HG03521 (cell line): ENCODE data around the gene PPP1R3F.

Source experiments
- ATAC-seq: cut with Tn5 transposase; IDR thresholded peaks from one replicate; pipeline ENCODE4 v1.9.1; 2021; ENCODE audit warnings: mild to moderate bottlenecking, moderate library complexity; ENCODE audit not compliant: unreplicated experiment

The PPP1R3F gene, protein sequence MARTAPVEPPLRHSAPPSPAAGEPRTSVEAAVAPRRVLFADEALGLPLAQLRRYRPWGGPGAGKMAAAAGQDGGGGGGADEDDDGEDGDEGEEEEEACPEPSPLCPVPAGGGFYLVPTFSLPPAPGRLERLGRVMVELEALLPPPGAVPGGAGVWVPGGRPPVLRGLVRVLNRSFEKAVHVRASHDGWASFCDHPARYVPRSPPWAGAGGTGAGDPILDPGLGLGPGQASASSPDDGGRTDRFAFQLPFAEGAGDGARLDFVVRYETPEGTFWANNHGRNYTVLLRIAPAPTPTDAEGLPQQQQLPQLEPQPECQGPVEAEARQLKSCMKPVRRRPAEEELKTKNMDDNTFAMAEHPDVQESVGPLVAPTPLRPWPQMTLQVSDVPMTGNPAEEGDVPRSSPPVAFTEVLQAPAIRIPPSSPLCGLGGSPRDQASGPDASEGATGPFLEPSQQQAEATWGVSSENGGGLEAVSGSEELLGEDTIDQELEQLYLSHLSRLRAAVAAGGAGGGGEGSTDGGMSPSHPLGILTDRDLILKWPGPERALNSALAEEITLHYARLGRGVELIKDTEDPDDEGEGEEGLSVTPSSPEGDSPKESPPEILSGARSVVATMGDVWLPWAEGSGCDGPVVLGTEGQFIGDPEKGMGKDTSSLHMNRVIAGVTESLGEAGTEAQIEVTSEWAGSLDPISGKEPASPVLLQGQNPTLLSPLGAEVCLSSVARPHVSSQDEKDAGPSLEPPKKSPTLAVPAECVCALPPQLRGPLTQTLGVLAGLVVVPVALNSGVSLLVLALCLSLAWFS

GRCh38 chrX:49269767-49270248, at the start of gene PPP1R3F:
TSS of gene PPP1R3F (plus strand) at chrX:49269793. CDS start at chrX:49269870, 77 bp downstream.
- ATAC-seq: peak; percentile 14

DNA sequence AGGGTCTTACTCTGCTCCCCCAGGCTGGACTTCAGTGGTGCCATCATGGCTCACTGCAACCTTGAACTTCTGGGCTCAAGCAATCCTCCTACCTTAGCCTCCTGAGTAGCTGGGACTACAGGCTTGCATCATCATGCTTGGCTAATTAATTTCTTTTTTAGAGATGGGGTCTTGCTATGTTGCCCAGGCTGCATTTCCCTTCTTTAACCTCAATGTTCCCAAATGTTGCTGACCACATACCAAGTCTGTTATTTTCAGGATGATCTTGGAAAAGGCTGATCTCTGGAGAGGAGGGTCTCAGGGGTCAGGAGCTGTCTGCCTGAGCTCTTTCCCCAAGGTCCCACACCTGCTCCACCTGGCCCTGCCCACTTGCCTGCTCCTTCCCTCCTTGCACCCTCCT, 49.5 kb upstream of the PPP1R3F start:
- ATAC-seq: no peak

GRCh38 chrX:49221868-49222267, 47.7 kb upstream of the PPP1R3F start:
- no peak for ATAC-seq

GRCh38 chrX:49225858-49226257, 43.7 kb upstream of the PPP1R3F start:
- ATAC-seq: no peak

DNA sequence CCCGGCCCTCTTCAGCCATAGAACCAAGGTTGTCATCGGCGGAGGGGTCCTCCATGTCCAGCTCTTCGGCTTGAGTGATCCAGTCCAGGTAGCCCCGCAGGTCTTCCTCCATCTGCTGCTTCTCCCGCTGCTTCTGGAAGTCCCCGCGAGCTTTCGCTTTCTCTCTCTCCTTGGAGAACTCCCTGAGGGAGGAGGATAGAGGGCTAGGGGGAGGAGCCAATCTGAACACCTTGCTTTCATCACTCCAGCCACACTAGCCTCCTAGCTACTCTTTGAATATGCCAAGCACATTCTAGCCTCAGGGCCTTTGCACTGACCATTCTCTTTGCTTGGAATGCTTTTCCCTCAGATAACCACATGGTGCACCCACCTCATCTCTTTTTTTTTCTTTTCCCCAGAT, 42.6 kb upstream of the PPP1R3F start:
- no peak for ATAC-seq

DNA sequence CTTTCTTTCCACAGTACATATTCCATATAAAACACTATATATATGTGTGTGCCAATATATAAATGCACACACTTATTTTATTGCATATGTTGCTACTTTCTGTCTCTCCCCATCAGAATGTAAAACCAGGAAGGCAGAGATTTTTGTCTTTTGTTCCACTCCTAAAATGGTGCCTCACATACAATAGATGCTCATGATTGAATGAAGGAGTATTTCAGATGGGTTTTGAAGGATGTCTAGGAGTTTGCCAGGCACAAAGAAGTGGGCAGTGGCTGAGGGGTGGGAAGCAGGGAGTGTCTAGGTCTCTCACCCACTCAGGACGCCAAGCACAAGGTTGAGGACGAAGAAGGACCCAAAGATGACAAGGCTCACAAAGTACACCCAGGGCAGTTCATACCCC, 41.9 kb upstream of the PPP1R3F start:
- no peak for ATAC-seq

GRCh38 chrX:49228185-49228584, 41.4 kb upstream of the PPP1R3F start:
- no peak for ATAC-seq

DNA sequence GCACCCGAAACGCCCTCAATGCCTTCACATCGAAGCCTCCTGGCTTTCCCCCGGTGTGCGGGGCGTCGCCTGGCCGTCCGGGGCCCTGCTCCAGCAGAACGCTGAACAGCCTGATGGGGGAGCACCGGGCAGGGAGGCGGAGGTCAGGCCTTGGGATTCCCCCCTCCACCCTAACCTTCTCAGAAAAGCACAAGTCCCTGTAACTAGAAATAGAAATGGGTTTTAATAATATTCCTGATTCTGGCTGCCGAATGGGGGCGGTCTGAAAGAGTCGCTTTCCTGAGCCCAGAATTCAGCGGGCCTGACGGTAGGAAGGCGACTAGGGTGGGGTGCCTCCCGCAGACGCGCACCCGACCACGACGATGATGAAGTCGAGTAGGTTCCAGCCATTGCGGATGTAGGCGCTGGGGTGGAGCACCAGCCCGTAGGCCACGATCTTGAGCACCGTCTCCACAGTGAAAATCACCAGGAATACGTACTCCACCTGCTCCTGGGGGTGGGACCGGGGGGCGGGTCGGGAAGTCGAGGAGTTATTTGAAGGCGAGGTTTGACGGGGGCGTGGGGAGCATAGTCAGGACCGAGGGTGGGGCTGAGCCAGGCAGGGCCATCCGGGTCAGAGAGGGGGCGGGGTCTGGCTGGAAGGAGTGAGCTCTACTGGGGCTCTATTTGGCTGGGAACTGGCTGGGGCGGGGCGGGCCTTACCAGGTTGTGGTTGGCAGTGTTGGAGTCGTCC, 38.9 kb upstream of the PPP1R3F start:
- ATAC-seq: peak; percentile 62

DNA sequence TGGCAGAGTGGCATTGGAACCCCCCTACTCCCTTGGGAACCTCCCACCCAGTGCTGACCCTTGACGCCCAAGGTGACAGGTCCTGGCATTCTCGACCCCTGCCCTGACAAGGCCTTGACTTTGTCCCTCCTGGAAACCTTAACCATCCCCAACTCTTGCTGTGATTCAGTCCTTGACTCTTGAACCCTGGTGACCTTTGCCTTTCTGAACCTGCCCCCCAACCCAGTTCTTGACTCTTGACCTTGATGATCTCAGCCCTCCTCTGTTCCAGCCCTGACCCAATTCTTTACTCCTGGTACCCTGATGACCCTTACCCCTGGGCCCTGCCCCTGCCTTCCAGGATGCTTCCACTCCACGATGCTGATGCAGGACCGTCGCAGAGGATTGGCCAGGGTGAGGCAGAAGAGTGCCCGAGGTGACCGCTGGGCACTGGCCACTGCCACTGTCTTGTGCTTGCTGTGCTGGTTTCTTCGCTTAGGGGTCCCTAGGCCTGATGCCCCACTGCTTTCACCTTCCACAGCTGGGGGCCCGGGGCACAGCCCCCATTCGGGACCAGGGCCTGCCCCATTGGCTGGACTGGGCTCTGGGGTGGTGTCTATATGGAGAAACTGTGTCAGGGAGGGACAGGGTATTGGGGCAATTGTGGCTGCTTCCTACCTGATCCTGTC, 38.1 kb upstream of the PPP1R3F start:
- ATAC-seq: no peak

- no peak for ATAC-seq
Measured at GRCh38 chrX:49232525-49232924, 37.1 kb upstream of the PPP1R3F start.

DNA sequence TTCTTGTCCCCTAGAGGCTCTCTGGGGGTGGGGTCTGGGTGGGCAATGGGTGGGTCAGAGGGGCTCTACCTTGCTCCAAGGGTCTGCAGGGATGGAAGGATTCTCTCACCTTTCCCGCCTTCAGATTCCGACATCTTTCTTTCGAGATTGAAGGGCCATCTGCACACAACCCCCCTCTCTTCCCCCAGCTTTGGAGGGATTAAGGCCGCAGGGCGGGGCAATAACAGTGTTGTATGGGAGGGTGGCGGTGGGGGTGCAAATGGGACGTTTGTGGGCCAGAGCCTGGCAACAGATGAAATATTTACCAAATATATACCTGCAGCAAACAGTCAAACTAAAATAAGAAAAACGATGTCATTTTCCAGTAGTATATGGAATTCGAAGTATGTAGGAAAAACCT, 36.4 kb upstream of the PPP1R3F start, which contains the start of gene CACNA1F:
CACNA1F (minus strand) TSS at position 165 of the 400 bp plus-strand sequence; CDS start at position 134, 31 bp downstream.
- ATAC-seq: no peak

DNA sequence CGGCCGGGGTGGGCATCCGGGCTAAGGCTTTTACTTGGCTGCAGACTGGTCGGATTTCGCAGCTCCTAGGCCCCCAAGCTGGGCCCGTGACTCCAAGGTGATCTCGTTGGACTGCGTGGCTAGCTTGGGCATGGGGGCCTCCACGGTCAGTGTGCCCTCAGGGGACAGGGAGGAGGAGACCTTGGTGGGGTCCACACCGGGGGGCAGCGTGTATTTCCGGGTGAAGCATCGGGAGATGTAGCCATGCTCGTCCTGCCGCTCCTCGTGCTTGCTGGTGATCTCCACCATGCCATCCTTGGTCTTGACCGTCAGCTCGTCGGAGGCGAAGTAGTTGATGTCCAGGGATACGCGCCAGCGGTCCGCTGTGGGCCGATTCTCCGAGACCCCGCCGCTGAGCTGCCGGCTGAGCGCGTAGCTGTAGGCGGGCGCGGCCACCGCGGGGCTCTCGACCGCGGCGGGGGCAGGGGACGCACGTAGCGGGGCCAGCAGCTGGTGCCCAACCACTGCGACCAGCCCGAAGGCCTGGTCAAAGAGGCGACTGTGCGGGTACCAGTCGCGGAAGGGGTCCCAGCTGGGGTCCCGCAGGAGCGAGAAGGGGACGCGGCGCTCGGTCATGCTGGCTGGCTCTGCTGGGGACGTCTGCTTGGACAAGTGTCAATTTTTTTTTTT, 35.6 kb upstream of the PPP1R3F start:
- ATAC-seq: no peak

- no peak for ATAC-seq
Measured at GRCh38 chrX:49237060-49237459, 32.5 kb upstream of the PPP1R3F start.

GRCh38 chrX:49238735-49239134, 30.9 kb upstream of the PPP1R3F start:
- no peak for ATAC-seq

GRCh38 chrX:49242545-49243066, 27.0 kb upstream of the PPP1R3F start:
- no peak for ATAC-seq

DNA sequence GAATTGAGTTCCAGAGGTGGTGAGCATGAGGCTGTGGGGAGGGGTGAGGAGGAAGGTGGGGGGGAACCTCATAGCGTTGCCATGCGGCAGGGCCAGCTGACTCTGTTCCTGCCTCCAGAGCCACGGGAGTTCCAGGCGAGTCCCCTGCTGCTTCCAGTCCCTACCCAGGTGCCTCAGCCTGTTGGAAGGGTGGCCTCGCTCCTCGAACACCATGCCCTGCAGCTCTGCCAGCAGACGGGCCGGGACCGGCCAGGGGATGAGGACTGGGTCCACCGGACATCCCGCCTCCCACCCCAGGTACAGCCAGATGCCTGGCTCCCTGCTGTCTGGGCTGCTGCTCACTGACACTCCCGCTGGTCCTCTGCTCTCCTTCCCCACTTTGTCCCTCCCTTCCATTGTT, 26.4 kb upstream of the PPP1R3F start:
- ATAC-seq: no peak

DNA sequence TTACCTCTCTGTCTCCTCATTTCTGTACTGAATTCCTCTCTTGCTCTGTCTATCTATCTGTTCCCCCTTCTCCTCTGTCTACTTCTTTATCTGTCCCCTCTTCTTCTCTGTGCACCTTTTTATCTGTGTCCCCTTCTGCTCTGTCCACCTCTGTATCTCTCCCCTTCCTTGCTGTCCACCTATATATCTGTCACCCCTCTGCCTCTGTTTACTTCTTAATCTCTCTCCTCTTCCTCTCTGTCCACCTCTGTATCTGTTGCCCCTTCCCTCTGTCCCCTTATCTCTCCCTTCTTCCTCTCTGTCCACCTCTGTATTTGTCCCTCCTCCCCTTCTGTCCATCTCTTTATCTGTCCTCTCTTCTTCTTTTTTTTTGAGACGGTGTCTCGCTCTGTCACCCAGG, 25.4 kb upstream of the PPP1R3F start:
- ATAC-seq: no peak

DNA sequence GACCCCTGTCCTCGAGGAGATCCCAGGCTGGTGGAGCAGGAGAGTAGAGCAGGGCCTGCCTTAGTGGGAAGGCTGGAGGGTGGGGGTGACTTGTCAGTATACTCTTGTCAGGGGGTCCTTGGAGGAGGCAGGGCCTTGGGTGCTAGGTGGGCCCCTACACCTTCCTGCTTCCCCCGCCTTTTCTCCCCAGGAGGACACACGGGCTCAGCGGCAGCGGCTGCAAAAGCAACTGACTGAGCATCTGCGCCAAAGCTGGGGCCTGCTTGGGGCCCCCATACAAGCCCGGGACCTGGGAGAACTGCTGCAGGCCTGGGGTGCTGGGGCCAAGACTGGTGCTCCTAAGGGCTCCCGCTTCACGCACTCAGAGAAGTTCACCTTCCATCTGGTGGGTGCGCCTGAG, 23.1 kb upstream of the PPP1R3F start:
- ATAC-seq: no peak

GRCh38 chrX:49247346-49247745, 22.2 kb upstream of the PPP1R3F start:
- no peak for ATAC-seq
